ENCODE results near the gene ETV6. TPM values are rescaled to one million over a fixed set of nuclear protein-coding genes. Genes with fewer than 3 reads are reported as not detected.

The ETV6 gene
- total RNA-seq, 4 donors from 2014 or later, result 7.6 to 45.5 (median 8.2) TPM

DNA sequence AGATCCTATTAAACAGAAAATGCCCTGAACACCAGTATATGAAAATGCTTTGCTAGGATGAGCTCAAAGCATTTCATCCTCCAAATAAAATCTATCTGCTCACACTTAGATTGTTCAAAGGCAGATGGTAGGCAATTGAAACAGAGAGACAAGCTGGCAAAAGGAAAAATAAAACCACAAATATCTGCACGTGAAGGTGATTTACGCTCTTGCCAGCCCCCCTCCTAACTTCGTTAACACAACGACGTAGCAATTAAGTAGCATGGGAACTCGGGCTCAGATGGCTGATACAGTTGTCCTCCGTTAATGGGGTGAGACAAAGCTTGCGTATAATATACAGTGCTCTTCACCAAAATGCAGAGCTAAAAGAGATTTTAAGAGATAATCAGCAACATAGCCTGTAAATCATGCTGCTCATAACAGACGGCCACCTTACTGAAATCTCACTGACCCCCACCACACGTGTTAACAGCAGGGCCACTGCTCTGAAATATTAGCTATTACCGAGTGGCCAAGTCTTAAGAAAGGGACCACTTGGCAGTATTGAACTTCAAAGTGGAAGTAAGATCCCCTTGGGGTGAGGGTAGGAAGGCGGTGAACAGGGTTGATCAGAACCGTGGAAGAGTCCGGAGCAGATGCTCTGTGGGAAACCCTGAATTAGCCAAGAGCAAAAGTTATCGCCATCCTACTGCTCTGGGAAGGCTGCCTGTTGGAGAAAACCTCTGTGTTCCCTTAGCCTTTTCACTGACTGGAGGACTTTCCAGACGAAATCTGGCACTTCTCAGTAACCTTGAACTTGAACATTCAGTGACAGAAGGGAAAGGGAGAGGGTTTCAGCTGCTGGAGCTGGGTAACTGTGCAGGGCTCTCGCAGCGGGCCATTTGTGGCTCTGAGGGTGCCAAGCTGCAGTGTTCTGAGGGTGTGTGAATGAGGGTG is 23.1 kb downstream of the ETV6 start:
- Histone ChIP-seq H3K4me1 (no peaks in the 10 kb centered on the region), H3K27me3 (no peaks in the 10 kb centered on the region), H3K36me3 (no peaks in the 10 kb centered on the region), H3K27ac (peak overlapping the region in 1 of 2 donors; percentile 43), H3K9me3 (no peaks in the 10 kb centered on the region), H3K4me3 (no peak overlapping the region)
- TF ChIP-seq POLR2A (IDR thresholded peaks at IDR 0.05), result no peak
- TF ChIP-seq, protein P1, sequence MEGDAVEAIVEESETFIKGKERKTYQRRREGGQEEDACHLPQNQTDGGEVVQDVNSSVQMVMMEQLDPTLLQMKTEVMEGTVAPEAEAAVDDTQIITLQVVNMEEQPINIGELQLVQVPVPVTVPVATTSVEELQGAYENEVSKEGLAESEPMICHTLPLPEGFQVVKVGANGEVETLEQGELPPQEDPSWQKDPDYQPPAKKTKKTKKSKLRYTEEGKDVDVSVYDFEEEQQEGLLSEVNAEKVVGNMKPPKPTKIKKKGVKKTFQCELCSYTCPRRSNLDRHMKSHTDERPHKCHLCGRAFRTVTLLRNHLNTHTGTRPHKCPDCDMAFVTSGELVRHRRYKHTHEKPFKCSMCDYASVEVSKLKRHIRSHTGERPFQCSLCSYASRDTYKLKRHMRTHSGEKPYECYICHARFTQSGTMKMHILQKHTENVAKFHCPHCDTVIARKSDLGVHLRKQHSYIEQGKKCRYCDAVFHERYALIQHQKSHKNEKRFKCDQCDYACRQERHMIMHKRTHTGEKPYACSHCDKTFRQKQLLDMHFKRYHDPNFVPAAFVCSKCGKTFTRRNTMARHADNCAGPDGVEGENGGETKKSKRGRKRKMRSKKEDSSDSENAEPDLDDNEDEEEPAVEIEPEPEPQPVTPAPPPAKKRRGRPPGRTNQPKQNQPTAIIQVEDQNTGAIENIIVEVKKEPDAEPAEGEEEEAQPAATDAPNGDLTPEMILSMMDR (IDR thresholded peaks at IDR 0.05), result no peak
- intact Hi-C loops (cut with DNase I; ENCODE audit: low total_unique reads), result no loop called here
- DNase-seq, result no peak

DNA sequence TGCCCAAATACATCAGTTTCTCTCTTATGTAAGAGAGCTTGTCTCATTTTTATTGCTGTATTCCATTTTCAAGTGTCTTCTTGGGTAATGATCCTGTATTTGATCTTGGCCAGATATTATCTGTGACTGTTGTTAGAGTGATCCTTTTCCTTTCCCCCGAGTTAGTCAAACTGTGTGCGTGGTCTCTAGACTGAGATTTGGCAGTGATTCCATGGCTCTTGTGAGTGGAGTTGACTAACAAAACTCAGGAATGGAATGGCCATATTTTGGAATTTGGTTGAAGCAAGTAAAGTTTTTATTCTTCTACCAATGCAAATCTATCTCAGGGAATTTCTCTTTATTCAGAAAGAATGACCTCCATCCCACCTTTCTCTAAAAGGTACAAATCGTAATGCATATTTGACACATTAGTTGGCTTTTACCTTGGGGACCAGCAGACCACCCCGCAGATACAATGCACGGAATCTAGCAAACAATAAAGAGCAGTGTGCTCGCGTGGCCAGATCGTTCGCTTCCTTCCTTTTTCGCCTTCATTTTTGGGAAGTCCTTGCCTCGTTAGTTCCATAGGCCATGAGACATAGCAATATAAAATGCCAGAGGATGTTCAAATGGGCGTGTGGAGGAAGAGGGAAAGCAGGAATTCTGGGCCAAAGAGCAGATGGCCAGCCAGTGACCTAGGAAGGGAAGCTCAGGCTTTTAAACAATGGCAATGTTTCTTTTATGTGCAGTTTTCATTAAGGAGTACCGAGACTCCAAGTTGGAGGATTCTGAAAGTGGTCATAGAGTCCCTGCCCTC is 24.4 kb downstream of the ETV6 start:
- no peaks in the 10 kb centered on the region for H3K4me1 ChIP-seq
- no peaks in the 10 kb centered on the region for H3K36me3 ChIP-seq
- no peaks in the 10 kb centered on the region for H3K27me3 ChIP-seq
- TF ChIP-seq, protein P1 (IDR thresholded peaks at IDR 0.05), result no peak
- TF ChIP-seq POLR2A (IDR thresholded peaks at IDR 0.05), result no peak
- H3K4me3 ChIP-seq, result no peak overlapping the region
- intact Hi-C loops (cut with DNase I; ENCODE audit: low total_unique reads), result no loop called here
- DNase-seq, result peak in 1 of 2 donors; percentile 29
- peak overlapping the region in 1 of 2 donors; percentile 43 for H3K27ac ChIP-seq
- H3K9me3 ChIP-seq, result no peaks in the 10 kb centered on the region

DNA sequence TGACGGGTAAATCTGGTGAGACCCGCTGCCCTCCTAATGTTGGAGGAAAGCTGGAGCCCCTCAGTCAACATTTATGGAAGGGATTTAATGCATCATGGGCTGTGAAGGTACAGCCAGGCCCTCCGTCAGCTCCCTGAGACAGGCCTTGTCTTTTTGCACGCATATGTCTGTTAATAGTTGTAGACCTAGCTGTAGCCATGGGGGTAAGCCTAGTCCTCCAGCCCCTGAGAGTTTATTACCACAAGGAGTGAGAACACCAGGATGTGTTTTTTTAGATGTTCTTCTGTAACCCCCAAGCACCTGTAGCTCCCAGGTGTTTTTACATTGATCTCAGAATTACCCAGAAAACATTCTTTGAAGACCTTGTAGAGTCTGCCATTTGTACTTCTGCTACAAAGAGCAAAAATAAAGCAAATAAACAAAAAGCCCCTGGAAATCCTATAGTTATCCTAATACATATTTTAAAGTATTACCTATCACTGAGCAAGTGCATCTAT is 25.5 kb downstream of the ETV6 start:
- intact Hi-C loops (cut with DNase I; ENCODE audit: low total_unique reads), result no loop called here
- no peak for TF ChIP-seq POLR2A (IDR thresholded peaks at IDR 0.05)
- TF ChIP-seq, protein P1 (IDR thresholded peaks at IDR 0.05), result no peak
- H3K36me3 ChIP-seq, result no peaks in the 10 kb centered on the region
- H3K4me1 ChIP-seq, result no peaks in the 10 kb centered on the region
- H3K4me3 ChIP-seq, result no peak overlapping the region
- no peaks in the 10 kb centered on the region for H3K27me3 ChIP-seq
- H3K9me3 ChIP-seq, result no peaks in the 10 kb centered on the region
- no peak overlapping the region for H3K27ac ChIP-seq
- DNase-seq, result no peak

DNA sequence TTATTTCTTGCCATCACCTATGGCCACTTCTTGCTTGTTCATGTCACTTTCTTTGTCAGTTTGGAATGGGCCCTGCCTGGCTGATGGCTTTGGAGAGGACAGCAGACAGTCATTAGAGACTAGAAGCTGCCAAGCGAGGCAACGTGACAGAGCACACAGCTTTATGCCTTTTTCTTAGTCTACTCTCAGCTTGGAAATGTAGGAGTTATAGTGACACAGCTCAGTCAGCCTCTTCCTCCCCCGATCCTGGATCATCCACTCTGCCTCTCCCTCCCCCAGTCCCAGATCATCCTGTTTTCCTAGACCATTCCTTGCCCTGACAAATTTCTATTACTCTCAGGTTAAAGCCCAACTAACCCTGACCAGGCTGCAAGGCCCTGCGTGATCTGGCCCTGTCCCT is 26.6 kb downstream of the ETV6 start:
- intact Hi-C loops (cut with DNase I; ENCODE audit: low total_unique reads), result no loop called here
- no peak overlapping the region for H3K4me3 ChIP-seq
- no peaks in the 10 kb centered on the region for H3K27me3 ChIP-seq
- no peak overlapping the region for H3K27ac ChIP-seq
- no peaks in the 10 kb centered on the region for H3K9me3 ChIP-seq
- H3K4me1 ChIP-seq, result no peaks in the 10 kb centered on the region
- TF ChIP-seq POLR2A (IDR thresholded peaks at IDR 0.05), result no peak
- no peak for DNase-seq
- no peaks in the 10 kb centered on the region for H3K36me3 ChIP-seq

DNA sequence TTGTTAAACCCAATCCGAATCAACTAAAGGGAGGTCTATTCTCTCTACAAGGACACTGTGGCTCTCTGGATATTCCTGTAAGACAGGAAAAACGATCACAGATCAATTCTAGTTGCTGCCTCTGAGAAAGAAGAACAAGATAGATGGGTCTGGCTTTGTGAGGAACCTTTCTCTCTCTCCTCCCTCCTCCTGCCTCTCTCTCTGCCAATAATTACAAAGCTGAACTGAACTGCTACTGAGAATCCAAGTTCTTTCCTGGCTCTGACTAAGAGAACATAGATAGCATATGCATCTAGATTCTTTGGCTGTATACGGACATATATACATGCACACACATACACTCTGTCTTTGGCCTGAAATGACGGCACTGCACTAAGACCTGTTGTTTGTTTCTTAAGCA is 27.6 kb downstream of the ETV6 start:
- intact Hi-C loops (cut with DNase I; ENCODE audit: low total_unique reads), result no loop called here
- no peak overlapping the region for H3K27ac ChIP-seq
- H3K4me1 ChIP-seq, result no peaks in the 10 kb centered on the region
- DNase-seq, result no peak
- TF ChIP-seq, protein P1 (IDR thresholded peaks at IDR 0.05), result no peak
- TF ChIP-seq POLR2A (IDR thresholded peaks at IDR 0.05), result no peak
- H3K4me3 ChIP-seq, result no peak overlapping the region
- H3K27me3 ChIP-seq, result no peaks in the 10 kb centered on the region
- H3K9me3 ChIP-seq, result no peaks in the 10 kb centered on the region
- H3K36me3 ChIP-seq, result no peaks in the 10 kb centered on the region

Measured in uterus (tissue), 4 donors.